ENCODE data around the gene MTHFD1L.

DNA sequence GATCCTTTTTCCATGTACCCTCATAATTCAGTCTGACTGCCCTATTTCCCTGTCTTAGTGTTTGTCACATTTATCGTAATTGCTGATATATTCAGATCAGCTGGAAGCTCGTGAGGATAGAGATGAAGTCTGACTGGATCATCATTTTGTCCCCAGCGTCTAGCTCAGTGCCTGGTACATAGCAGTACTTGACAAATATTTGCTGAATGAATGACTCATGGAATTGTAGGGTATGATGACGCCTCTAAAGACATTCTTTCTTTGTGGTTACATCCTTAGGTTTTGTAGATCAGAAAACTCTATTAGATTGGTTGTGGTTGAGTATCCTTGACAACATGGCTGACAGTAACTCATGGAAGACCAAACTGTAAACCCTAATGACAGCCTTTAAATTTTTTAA is 68.9 kb downstream of the MTHFD1L start:
- TF ChIP-seq, protein P1, sequence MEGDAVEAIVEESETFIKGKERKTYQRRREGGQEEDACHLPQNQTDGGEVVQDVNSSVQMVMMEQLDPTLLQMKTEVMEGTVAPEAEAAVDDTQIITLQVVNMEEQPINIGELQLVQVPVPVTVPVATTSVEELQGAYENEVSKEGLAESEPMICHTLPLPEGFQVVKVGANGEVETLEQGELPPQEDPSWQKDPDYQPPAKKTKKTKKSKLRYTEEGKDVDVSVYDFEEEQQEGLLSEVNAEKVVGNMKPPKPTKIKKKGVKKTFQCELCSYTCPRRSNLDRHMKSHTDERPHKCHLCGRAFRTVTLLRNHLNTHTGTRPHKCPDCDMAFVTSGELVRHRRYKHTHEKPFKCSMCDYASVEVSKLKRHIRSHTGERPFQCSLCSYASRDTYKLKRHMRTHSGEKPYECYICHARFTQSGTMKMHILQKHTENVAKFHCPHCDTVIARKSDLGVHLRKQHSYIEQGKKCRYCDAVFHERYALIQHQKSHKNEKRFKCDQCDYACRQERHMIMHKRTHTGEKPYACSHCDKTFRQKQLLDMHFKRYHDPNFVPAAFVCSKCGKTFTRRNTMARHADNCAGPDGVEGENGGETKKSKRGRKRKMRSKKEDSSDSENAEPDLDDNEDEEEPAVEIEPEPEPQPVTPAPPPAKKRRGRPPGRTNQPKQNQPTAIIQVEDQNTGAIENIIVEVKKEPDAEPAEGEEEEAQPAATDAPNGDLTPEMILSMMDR (IDR thresholded peaks at IDR 0.05) = no peak
- no peak for TF ChIP-seq POLR2AphosphoS5 (IDR thresholded peaks at IDR 0.05)
